ENCODE data around the gene ADGRV1.

The ADGRV1 gene

DNA sequence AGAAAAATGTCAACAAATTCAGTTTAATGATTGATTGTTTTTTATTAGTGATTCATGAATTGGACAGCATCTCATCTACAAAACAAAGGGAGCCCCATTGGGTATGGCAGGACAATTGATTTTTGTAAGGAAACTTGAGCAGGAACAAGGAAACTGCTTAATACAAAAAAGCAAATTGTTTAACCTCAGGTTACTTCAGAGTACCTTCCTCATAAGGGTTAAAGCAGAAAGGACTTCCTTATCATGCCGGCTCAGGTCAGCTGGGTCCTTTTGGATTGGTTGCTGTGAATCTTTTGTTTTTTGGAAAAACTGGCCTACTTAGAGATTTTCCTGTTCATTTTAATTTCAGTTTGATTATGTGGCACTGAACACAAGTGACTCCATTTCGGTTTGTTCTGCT, 612.7 kb downstream of the ADGRV1 start:
- no peak for DNase-seq (ENCODE audit: low spot score)

DNA sequence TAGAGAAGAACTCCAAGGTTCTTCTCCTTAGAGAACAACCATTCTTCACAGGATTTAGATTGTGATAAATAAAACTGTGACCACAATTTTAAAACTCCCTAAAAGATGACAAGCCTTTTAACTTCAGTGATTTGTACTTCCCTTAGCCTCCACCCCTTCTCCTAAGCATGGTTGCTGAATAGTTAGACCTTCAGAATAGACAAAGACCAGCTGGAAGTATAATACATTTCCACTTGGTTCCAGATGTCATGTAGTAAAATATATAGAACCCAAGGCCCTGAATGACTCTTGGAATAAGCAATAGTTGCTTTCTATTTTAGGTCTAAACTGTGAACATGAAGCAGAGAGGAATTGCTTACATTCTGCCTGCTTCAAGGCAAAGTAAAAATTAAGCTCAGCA, 615.8 kb downstream of the ADGRV1 start:
- DNase-seq (ENCODE audit: low spot score) = no peak

DNA sequence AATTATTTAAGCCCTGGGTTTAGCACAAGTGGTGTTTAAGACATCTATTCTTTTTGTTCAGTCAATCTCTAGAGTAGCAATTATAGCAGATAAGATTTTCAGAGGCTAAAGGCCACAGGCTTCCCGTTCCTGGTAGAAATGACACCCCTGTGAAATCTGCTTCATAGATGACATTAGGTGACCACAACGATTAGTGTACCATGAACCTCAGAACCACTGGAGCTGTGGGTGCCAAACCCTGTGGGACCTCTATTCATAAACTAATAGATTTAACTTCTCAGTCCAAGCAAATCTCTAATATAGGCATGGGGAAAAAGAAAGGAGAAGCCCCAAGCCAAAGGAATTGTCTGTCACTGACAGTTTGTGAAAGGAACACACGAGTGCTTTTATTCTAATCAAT, 617.1 kb downstream of the ADGRV1 start:
- no peak for DNase-seq (ENCODE audit: low spot score)

DNA sequence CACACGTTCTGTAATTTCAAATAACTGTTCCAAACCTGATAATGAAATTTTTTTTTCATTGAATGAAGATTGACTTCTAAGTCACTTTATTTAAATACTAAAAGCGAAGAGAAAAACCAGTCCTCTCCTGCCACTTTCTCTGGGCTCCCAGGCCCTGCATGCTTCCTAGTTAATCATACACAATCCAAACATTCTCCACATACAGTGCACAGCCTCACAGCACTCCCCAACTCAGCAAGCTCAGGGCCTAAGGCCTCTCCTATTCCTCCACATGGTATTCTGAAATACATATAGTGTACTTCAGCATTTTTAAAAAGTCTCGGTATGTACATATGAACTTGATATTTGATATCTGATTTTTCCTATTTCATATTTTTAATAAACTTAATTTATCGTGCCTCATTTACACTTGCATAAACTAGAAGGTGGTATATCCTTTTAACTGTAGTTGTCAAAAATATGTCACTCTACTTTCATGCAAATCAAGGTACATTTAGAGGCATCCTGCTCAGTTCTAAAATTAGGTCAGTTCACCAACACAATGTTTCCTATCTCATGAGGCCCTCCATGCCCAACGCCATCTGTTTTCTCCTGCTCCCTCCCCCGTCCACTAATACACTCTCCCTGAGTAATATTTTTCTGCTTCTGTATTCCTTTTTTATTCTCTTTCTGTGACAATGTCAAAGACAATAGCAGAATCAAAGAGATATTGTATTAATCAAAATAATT, 617.9 kb downstream of the ADGRV1 start:
- peak; percentile 26 for DNase-seq (ENCODE audit: low spot score)

DNA sequence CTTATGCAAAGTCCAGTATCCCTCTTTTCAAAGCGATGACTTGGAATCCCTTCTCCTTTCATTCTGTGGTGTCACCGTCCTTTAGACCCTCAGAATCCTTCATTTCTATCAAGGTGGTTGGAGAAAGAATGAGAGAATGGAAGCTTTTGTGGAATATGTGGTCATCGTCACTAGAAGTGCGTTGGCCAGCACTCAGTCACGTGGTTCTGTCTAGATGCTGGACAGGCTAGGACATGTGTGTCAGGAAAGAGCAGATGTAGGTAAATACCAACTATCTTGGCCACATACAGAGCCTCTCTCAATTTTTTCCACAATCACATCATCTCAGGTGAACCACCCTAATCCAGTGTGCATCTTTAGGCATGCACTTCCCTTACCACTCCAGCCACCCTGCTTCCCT, 618.5 kb downstream of the ADGRV1 start:
- DNase-seq (ENCODE audit: low spot score) = no peak

DNA sequence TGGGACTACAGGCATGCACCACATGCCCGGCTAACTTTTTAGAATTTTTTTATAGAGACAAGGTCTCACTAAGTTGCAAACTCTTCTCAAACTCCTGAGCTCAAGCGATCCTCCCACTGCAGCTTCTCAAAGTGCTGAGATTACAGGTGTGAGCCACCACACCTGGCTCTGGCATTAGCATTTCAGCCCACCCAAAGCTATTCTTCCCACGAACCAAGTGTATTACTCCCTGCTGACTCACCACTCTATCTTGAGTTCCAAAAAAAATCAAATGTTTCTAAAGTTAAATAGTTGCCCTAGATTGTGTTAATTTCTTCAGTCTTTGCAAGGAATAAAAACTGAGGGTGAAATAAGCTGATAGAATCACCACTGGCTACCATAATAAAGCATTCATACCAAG, 619.0 kb downstream of the ADGRV1 start:
- DNase-seq (ENCODE audit: low spot score) = no peak

DNA sequence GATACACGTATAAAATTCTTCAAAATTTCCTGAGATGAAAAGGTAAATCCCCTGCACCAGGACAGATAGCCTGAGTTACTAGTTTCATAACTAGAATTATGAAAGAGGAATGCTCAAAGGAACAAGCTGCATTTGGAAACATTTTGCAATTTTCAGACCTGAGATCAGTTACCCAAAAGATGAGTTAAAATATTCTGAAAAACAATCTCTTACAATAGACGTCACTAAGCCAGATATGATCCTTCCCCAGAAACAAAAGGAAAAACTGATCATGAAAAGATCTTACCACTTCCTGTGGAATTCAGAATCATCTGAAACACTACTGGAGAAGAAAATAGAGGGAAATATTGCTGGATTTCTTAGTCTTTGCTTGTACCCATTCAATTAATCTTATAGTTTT, 619.9 kb downstream of the ADGRV1 start:
- no peak for DNase-seq (ENCODE audit: low spot score)

DNA sequence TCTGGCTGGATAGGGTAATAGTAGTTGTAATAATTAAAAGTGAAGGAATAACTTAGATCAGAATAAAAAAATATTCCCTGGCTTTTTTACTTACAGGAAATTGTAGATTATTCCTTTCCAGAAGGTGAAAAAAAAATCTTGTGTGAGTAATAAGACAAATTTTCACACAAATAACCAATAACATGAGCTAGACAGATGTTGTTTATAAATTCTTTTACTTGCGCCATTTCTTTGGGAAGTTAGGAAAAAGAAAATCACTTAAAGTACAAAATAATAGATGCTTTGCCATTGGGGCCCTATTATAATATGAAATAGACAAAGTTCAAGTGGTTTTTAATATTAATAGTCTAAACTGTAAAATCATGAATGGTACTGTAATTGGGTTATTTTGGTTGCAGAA, 620.4 kb downstream of the ADGRV1 start:
- no peak for DNase-seq (ENCODE audit: low spot score)

DNA sequence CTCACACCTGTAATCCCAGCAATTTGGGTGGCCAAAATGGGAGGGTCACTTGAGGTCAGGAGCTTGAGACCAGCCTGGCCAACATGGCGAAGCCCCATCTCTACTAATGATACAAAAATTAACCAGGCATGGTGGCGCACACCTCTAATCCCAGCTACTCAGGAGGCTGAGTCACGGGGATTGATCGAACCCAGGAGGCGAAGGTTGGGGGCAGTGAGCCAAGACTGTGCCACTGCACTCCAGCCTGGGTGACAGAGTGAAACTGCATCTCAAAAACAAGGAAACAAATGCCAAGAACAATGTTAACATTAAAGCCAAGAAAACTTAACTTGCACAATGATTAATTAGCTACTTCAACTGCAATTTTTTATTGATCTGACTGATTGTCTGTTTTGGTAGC, 621.9 kb downstream of the ADGRV1 start:
- DNase-seq (ENCODE audit: low spot score) = no peak

DNA sequence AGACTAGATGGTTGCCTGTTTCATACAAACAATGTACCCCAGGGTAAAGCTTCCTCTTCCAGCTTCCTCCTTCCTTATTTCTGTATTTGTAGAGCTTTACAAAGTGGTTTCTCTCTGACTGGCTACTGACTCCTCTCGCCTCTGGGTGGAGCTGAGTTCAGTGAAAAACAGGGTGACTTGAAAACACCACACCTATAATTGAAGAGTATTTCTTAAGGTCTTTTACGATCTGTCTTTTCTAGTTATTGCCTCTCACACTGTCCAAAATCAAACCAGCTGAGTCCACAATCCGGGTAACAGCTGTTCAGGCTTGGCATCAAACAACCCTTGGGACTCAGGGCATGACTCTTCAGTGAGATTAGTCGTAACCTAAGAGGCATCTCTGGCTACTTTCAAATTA, 624.2 kb downstream of the ADGRV1 start:
- DNase-seq (ENCODE audit: low spot score) = no peak

DNA sequence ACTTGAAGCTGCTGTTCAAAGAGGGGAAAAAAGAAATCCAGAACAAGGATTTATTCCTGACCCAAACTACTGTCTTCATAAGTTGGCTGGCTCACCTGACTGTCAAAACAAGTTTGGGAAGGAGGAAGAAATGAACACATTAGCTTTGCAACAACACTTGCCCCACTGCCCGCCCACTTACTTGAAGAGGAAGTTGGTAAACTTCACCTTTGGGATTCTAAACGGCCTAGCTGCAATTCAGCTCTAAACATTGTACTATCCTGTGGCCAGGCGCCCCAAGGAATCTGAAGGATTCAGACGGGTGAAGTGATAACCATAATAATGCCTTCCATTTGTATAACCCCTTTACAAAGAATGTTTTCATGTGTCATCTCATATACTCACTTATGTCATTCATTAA, 625.1 kb downstream of the ADGRV1 start:
- DNase-seq (ENCODE audit: low spot score) = no peak

DNA sequence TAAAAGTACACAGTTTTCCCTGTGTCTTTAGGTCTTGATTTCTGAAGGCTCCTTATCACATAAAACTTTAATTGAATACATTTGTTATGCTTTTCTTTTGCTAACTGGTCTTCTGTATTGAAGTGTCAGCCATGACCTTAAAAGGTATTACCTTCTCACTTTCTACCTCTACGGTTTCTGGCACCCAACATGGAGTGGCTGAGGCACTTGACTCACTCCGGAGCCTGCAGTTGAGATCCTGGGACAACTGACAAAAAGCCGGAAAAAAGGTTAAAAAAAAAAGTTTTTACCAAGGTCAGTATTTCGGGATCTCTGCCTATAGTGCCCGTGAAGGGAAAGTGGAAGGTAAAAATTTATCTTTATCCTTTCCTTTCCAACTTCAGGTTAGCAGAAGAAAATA, 627.5 kb downstream of the ADGRV1 start:
- DNase-seq (ENCODE audit: low spot score) = no peak

DNA sequence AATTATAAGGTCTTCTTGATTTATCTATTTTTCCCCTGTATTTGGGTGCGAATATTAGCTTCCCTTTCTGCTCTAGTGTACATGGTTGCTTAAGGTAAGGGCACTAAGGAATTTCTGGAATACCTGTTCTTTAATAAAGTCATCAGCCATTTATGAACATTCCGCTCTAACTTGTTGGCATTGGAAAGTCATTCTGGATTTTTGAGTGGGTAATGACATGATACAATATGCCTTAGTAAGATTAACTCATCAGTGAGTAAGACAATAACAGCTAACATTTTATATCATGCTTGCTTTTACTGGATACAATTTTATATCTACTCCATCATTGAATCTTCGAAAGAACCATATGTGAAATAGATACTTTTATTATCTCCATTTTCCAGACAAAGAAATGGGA, 628.4 kb downstream of the ADGRV1 start:
- no peak for DNase-seq (ENCODE audit: low spot score)

DNA sequence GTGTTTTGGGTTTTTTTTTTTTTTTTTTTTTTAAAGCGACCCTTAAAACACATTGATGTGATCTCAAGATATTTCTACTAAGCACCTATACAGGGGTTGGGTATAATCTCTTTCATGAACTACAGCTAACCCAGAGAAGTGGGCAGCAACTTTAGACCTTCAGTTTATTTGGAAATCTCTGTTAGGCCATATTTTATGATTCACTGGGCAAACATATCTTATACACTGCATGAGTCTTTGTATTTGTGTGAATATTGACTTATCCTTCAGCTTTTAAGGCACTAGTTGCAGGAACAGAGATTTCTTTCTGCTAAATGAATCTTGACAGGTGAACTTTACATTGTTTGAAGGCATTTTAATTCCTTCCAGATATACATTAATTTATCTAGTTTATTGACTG, 630.2 kb downstream of the ADGRV1 start:
- DNase-seq (ENCODE audit: low spot score) = no peak

DNA sequence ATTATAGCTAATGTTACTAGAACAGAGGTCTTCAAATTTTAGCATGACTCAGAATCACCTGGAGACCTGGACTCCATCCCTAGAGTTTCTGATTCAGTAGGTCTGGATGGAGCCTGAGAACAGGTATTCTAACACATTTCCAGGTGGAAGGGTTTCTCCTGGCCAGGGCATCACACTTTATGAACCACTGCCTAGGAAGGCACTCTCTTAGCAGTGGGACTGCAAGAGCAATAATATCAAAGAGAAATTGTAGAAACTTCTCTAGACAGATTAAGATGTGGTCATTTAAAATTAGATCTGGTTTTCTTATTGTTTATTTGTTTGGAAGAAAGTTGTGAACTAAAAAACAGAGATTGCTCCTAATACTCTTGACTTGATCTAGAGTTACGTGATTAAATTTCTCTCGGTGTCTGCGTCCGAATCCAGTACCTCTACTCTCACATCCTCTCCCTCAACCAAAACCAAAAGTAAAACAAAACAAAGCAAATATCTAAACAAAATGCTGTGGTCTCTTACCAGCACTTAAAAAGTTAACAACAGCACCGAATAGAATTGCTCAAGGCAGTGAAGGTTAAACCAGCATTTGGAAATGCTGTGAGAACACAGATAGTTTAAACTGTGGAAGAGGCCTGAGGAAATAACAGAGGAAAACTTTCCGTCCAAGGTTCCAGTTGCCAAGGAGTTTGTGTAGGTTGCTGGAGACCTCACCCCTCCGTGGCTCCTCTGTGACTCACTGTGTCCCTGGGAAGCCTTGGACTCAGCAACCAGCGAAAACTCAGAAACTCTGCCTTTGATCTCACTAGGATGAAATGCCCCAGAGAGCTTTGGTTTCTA, 631.1 kb downstream of the ADGRV1 start:
- DNase-seq (ENCODE audit: low spot score) = no peak

DNA sequence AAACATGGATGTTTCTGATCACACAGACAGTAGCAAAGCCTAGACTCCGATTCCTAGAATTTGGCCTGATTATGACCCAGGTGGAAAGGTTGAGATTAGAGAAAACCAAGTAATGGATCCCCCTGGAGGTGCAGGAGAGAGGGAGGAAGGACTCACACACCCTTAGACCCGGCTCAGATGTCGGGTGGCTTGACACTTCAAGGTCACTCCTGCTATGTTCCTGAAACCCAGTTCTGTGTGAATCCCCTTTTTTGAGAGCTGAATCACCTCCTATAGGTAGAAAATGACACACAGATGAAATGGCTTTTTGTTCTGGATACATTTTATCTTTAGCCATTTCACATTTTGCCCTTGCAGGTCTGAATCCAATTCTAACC, 631.7 kb downstream of the ADGRV1 start:
- DNase-seq (ENCODE audit: low spot score) = no peak

DNA sequence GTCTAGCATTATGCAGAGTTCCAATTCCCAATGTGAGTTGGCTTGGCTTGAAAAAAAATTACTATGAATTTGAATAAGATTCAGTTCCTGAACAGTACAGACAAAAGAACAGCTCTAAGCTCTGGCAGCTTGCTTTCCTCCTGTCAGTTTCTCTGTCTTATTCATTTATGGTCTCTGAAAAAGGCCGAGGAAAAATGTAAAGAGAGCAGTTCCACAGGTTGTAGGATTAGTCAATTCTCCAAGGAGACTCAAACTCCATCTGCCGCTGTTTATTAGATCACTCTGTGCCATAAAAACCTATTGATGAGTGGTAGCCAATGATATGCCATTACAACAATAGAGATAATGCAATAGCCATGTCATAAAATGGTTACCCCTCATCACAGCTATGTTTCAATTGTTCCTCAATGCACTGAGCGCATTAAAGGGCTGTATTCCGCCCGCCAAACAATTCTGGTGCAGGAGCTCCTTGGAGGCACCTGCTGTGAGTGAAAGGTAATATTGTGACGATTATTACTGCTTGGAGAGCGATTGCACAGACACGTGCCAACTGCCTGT, 636.3 kb downstream of the ADGRV1 start:
- DNase-seq (ENCODE audit: low spot score) = no peak

DNA sequence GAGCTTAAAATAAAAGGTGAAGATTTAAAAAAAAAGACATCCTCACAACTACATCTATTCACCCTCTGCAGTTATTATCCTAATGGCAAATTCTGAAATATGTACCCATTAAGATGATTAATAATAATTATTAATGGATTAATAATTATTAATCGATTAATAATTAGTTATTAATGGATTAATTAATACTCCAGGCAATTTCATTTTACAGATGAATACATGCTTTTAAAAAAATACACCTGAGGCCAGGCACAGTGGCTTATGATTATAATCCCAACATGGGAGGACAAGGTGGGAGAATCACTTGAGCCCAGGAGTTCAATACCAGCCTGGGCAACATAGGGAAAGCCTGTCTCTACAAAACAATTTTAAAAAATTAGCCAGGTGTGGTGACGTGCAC, 642.1 kb downstream of the ADGRV1 start:
- no peak for DNase-seq (ENCODE audit: low spot score)

DNA sequence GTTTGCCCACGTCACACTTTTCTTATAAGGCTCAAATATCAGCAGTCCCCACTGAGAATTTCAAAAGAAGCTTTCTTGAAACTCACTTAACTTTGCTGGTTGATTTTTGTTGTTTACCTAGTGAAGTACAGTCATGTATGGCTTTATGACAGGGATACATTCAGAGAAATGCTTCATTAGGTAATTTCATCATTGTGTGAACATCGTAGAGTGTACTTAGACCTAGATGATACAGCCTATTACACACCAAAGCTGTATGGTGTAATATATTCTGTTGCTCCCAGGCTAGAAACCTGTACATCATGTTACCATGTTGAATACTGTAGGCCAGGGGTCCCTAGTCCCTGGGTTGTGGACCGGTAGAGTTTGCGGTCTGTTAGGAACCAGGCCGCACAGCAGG, 647.5 kb downstream of the ADGRV1 start:
- no peak for DNase-seq (ENCODE audit: low spot score)

DNA sequence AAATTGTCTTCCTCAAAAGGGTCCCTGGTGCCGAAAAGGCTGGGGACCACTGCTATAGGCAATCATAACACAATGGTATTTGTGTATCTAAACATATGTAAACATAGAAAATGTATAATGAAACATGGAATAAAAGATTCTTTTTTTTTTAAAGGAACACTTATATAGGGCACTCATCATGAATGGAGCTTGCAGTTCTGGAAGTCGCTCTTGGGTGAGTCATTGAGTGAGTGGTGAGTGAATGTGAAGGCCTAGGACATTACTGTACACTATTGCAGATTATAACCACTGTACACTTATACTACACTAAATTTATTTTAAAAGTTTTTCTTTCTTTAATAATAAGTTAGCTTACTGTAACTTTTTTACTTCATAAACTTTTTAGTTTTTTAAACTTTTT, 648.1 kb downstream of the ADGRV1 start:
- DNase-seq (ENCODE audit: low spot score) = no peak

DNA sequence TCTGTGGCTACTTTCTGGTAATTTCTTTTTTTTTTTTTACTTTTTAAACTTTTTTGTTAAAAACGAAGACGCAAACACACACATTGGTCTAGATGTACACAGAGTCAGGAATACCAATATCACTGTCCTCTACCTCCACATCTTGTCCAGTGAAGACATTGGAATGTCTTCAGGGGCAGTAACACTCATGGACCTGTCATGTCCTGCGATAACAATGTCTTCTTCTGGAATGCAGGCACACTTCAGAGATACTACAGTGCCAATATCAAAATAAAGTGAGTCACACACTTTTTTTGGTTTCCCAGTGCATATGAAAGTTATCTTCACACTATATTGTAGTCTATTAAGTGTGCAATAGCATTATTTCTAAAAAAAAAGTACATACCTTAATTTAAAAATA, 648.7 kb downstream of the ADGRV1 start:
- no peak for DNase-seq (ENCODE audit: low spot score)

DNA sequence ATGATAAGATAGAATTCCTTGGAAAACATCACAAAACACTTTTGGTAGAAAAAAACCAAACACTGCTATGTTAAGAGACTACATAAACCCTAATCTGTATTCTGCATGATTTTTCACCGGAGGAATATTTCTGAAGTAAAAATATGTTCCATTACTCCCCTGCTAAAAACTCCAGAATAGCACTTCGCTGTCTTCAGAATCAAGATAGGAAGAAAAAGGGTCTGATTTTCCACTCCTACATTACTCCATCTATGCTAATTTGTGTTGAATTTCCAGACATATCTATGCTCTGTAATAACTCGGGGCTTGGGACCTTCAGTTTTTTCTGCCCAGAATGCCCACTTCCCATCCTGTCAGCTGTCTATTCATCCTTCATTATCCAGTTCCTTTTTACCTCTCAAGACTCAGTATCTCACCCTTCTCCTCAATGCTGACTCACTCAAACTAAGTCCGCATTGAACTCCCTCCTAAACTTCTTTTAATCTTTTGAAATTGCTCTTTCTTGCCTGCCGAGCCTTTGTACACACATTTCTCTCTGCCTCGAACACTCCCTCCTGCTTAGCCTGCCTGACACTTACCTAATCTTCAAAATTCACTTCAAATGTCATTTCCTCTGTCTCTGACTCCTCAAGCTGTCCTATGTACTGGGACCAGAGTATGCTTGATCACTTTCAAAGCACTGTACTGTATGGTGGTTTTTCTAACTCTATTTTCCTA, 653.6 kb downstream of the ADGRV1 start:
- no peak for DNase-seq (ENCODE audit: low spot score)

DNA sequence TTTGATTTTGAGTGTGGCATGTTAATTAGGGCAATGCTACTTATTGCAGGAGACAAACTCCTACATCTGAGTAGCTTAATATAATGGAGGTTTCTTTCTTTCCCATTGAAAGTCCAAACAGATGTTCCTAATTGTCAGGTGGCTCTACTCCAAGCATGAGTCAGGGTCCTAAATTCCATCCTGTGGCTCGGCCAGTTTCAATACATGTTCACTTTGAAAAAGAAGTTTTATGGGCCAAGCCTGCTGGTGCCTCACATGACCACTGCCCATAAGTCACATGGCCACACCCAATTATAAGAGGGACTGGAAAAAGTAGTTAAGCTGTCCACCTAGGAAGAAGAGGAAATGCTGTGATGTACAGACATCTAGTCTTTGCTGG, 654.1 kb downstream of the ADGRV1 start:
- DNase-seq (ENCODE audit: low spot score) = no peak

Measured in HuH-7 (cell line).